ENCODE data around the gene JDP2.
A peak's percentile ranks its signal among the peaks of the same experiment; 100 is the strongest.

The JDP2 gene

GRCh38 chr14:75452324-75452723, 24.5 kb downstream of the JDP2 start:
- ChIA-PET POLR2A (no interaction called here), CTCF (interaction anchor here (0.7 to 16.8 kb wide), 5 partner anchors 11 to 146 kb away, joined by 3 to 227 read pairs (median 17); partner anchors contain the start of gene JDP2)
- no peak for DNase-seq
- no peak overlapping the region for H3K27ac ChIP-seq (ENCODE audit: insufficient read depth in 1 of 2, low read depth in 1 of 2, low read length in 2 of 2, poor library complexity in 1 of 2, severe bottlenecking in 2 of 2)
- H3K4me3 ChIP-seq (ENCODE audit: control insufficient read depth in 1 of 7, extremely low read depth in 1 of 7, insufficient read depth in 4 of 7, low read depth in 2 of 7, low read length in 6 of 7): no peak overlapping the region
- peaks cover 0 to 67% (median under 1%) of the 10 kb centered on the region in 4 experiments for H3K36me3 ChIP-seq (ENCODE audit: control insufficient read depth in 4 of 4, insufficient read depth in 4 of 4, low read length in 3 of 4)
- WGBS (ENCODE audit: insufficient coverage): 70% methylated on average over 4 of the region's 4 CpGs
- no peaks in the 10 kb centered on the region for H3K27me3 ChIP-seq (replicated peaks in 2 of 5; ENCODE audit: control insufficient read depth in 4 of 5, insufficient read depth in 5 of 5, low read length in 4 of 5)
- H3K9me3 ChIP-seq (ENCODE audit: control extremely low read depth in 1 of 5, control insufficient read depth in 4 of 5, insufficient read depth in 2 of 5, low read depth in 1 of 5, low read length in 4 of 5): no peaks in the 10 kb centered on the region
- H3K4me1 ChIP-seq (ENCODE audit: control extremely low read depth in 1 of 4, control insufficient read depth in 4 of 4, insufficient read depth in 4 of 4, low read length in 3 of 4): peaks cover 3 to 77% (median 47%) of the 10 kb centered on the region in 4 experiments

- no peak for DNase-seq
- POLR2A ChIA-PET: interaction anchor here (0.8 to 1.2 kb wide), 2 partner anchors 14 to 23 kb away, joined by 3 to 4 read pairs; no protein-coding TSS in a partner anchor
- H3K27me3 ChIP-seq (replicated peaks in 2 of 5; ENCODE audit: control insufficient read depth in 4 of 5, insufficient read depth in 5 of 5, low read length in 4 of 5): no peaks in the 10 kb centered on the region
- H3K27ac ChIP-seq (ENCODE audit: insufficient read depth in 1 of 2, low read depth in 1 of 2, low read length in 2 of 2, poor library complexity in 1 of 2, severe bottlenecking in 2 of 2): no peak overlapping the region
- CTCF ChIA-PET: interaction anchor here (0.6 to 16.8 kb wide), 22 partner anchors 9 to 324 kb away, joined by 3 to 227 read pairs (median 4); partner anchors contain the start of gene JDP2
- peaks cover 4 to 84% (median 55%) of the 10 kb centered on the region in 4 experiments for H3K4me1 ChIP-seq (ENCODE audit: control extremely low read depth in 1 of 4, control insufficient read depth in 4 of 4, insufficient read depth in 4 of 4, low read length in 3 of 4)
- no peaks in the 10 kb centered on the region for H3K9me3 ChIP-seq (ENCODE audit: control extremely low read depth in 1 of 5, control insufficient read depth in 4 of 5, insufficient read depth in 2 of 5, low read depth in 1 of 5, low read length in 4 of 5)
- H3K36me3 ChIP-seq (ENCODE audit: control insufficient read depth in 4 of 4, insufficient read depth in 4 of 4, low read length in 3 of 4): peaks cover 0 to 67% (median under 1%) of the 10 kb centered on the region in 4 experiments
- no peak overlapping the region for H3K4me3 ChIP-seq (ENCODE audit: control insufficient read depth in 1 of 7, extremely low read depth in 1 of 7, insufficient read depth in 4 of 7, low read depth in 2 of 7, low read length in 6 of 7)
- WGBS (ENCODE audit: insufficient coverage): 93% methylated on average over 10 of the region's 14 CpGs
Observed at GRCh38 chr14:75452900-75453816, 25.3 kb downstream of the JDP2 start.

GRCh38 chr14:75453817-75454434, 26.1 kb downstream of the JDP2 start:
- CTCF ChIA-PET: interaction anchor here (0.6 to 16.8 kb wide), 20 partner anchors 8 to 324 kb away, joined by 3 to 227 read pairs (median 4); partner anchors contain the start of gene JDP2
- no peaks in the 10 kb centered on the region for H3K27me3 ChIP-seq (replicated peaks in 2 of 5; ENCODE audit: control insufficient read depth in 4 of 5, insufficient read depth in 5 of 5, low read length in 4 of 5)
- DNase-seq: peak; percentile 57 to 86 (median 80)
- 49% methylated on average over 8 of the region's 14 CpGs for WGBS (ENCODE audit: insufficient coverage)
- POLR2A ChIA-PET: interaction anchor here (0.8 to 1.2 kb wide), 2 partner anchors 13 to 24 kb away, joined by 3 to 4 read pairs; no protein-coding TSS in a partner anchor
- no peaks in the 10 kb centered on the region for H3K9me3 ChIP-seq (ENCODE audit: control extremely low read depth in 1 of 5, control insufficient read depth in 4 of 5, insufficient read depth in 2 of 5, low read depth in 1 of 5, low read length in 4 of 5)
- H3K4me3 ChIP-seq (ENCODE audit: control insufficient read depth in 1 of 7, extremely low read depth in 1 of 7, insufficient read depth in 4 of 7, low read depth in 2 of 7, low read length in 6 of 7): no peak overlapping the region
- peaks cover 0 to 59% (median under 1%) of the 10 kb centered on the region in 4 experiments for H3K36me3 ChIP-seq (ENCODE audit: control insufficient read depth in 4 of 4, insufficient read depth in 4 of 4, low read length in 3 of 4)
- peaks cover 10 to 88% (median 63%) of the 10 kb centered on the region in 4 experiments for H3K4me1 ChIP-seq (ENCODE audit: control extremely low read depth in 1 of 4, control insufficient read depth in 4 of 4, insufficient read depth in 4 of 4, low read length in 3 of 4)
- H3K27ac ChIP-seq (ENCODE audit: insufficient read depth in 1 of 2, low read depth in 1 of 2, low read length in 2 of 2, poor library complexity in 1 of 2, severe bottlenecking in 2 of 2): no peak overlapping the region

- WGBS (ENCODE audit: insufficient coverage): 76% methylated on average over 10 of the region's 12 CpGs
- H3K27ac ChIP-seq (ENCODE audit: insufficient read depth in 1 of 2, low read depth in 1 of 2, low read length in 2 of 2, poor library complexity in 1 of 2, severe bottlenecking in 2 of 2): no peak overlapping the region
- CTCF ChIA-PET: interaction anchor here (0.8 to 16.8 kb wide), 7 partner anchors 13 to 149 kb away, joined by 3 to 227 read pairs (median 7); partner anchors contain the start of gene JDP2
- POLR2A ChIA-PET: no interaction called here
- H3K27me3 ChIP-seq (replicated peaks in 2 of 5; ENCODE audit: control insufficient read depth in 4 of 5, insufficient read depth in 5 of 5, low read length in 4 of 5): no peaks in the 10 kb centered on the region
- H3K36me3 ChIP-seq (ENCODE audit: control insufficient read depth in 4 of 4, insufficient read depth in 4 of 4, low read length in 3 of 4): peaks cover 0 to 59% (median under 1%) of the 10 kb centered on the region in 4 experiments
- peaks cover 7 to 88% (median 70%) of the 10 kb centered on the region in 4 experiments for H3K4me1 ChIP-seq (ENCODE audit: control extremely low read depth in 1 of 4, control insufficient read depth in 4 of 4, insufficient read depth in 4 of 4, low read length in 3 of 4)
- DNase-seq: peak in 2 of 3 donors; percentile 39 to 44
- no peak overlapping the region for H3K4me3 ChIP-seq (ENCODE audit: control insufficient read depth in 1 of 7, extremely low read depth in 1 of 7, insufficient read depth in 4 of 7, low read depth in 2 of 7, low read length in 6 of 7)
- H3K9me3 ChIP-seq (ENCODE audit: control extremely low read depth in 1 of 5, control insufficient read depth in 4 of 5, insufficient read depth in 2 of 5, low read depth in 1 of 5, low read length in 4 of 5): no peaks in the 10 kb centered on the region
Observed at GRCh38 chr14:75454963-75455546, 27.2 kb downstream of the JDP2 start.

DNA sequence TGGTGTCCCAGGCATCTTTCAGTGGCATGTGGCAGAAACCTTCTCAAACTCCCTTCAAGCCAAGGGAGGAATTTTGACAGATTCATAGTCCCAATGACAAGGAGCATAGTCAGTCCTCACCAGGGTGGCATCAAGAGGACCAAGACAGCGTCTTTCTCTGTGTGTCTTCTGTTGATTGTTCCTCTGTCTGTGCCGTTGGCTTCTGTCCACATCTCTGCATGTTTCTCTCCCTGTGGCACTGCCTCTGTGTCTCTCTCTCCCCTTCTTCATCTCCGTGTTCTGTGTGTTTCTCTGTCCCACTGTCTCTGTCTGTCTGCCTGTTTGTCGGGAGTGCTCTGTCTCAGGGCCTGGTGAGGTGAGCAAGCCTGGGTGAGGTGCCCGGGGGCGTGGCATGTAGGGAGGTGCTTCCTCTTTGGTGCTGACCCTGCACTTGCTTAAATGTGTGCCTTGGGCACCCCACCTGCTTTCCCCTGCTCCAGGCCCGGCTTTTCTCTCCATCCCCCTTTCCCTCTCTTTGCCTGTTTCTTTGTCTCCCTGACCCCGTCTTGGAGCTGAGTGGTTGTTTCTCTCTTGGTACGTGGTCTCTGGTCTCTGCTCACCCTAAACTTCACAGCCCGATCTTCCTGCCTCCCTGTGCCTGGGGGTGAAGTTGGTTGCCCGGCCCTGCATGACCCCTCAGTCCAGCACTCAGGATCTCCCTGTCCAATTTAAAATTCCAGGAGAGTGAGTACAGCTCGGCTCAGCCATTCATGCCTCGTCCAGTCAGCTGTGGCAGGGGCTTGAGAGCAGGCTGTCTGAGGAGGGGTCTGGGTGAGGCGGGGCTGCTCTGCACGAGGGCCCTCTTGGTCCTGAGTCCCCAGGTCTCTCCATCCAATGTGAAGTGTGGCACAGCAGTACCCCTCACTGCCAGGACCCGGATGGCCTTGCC, 28.5 kb downstream of the JDP2 start:
- DNase-seq: peak in 1 of 3 donors; percentile 20
- 94% methylated on average over 10 of the region's 16 CpGs for WGBS (ENCODE audit: insufficient coverage)
- CTCF ChIA-PET: interaction anchor here (0.7 to 16.8 kb wide), 8 partner anchors 9 to 152 kb away, joined by 3 to 227 read pairs (median 6); partner anchors contain the start of gene JDP2

DNA sequence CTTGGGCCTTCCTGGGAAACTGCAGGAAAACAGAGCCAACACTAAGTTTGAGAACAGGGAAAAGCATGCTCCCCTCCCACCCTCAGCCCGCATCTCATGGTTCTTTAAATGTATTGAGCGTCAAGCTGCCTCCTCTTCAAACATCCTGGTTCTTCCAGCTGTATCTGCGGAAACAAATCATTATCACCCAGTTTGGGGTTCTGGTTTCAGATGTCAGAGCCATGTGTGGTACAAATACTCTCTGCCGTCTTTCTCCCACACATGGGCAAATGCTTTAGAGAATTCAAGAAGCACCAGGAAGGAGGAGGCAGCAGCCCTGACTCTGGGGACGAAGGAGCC, 29.1 kb downstream of the JDP2 start:
- no peak for DNase-seq
- CTCF ChIA-PET: interaction anchor here (0.7 to 1.5 kb wide), 4 partner anchors 9 to 153 kb away, joined by 3 to 6 read pairs (median 4); no protein-coding TSS in a partner anchor
- Histone ChIP-seq H3K36me3 (ENCODE audit: control insufficient read depth in 4 of 4, insufficient read depth in 4 of 4, low read length in 3 of 4) (peaks cover 0 to 60% (median 4%) of the 10 kb centered on the region in 4 experiments), H3K4me3 (ENCODE audit: control insufficient read depth in 1 of 7, extremely low read depth in 1 of 7, insufficient read depth in 4 of 7, low read depth in 2 of 7, low read length in 6 of 7) (no peak overlapping the region), H3K4me1 (ENCODE audit: control extremely low read depth in 1 of 4, control insufficient read depth in 4 of 4, insufficient read depth in 4 of 4, low read length in 3 of 4) (peaks cover 7 to 80% (median 65%) of the 10 kb centered on the region in 4 experiments), H3K27me3 (replicated peaks in 2 of 5; ENCODE audit: control insufficient read depth in 4 of 5, insufficient read depth in 5 of 5, low read length in 4 of 5) (no peaks in the 10 kb centered on the region), H3K9me3 (ENCODE audit: control extremely low read depth in 1 of 5, control insufficient read depth in 4 of 5, insufficient read depth in 2 of 5, low read depth in 1 of 5, low read length in 4 of 5) (no peaks in the 10 kb centered on the region), H3K27ac (ENCODE audit: insufficient read depth in 1 of 2, low read depth in 1 of 2, low read length in 2 of 2, poor library complexity in 1 of 2, severe bottlenecking in 2 of 2) (no peak overlapping the region)
- POLR2A ChIA-PET: no interaction called here
- 93% methylated on average over 5 of the region's 5 CpGs for WGBS (ENCODE audit: insufficient coverage)

More for the DNA sequence above, 28.5 kb downstream of the JDP2 start:
- peaks cover 7 to 80% (median 64%) of the 10 kb centered on the region in 4 experiments for H3K4me1 ChIP-seq (ENCODE audit: control extremely low read depth in 1 of 4, control insufficient read depth in 4 of 4, insufficient read depth in 4 of 4, low read length in 3 of 4)
- H3K27ac ChIP-seq (ENCODE audit: insufficient read depth in 1 of 2, low read depth in 1 of 2, low read length in 2 of 2, poor library complexity in 1 of 2, severe bottlenecking in 2 of 2): no peak overlapping the region
- H3K4me3 ChIP-seq (ENCODE audit: control insufficient read depth in 1 of 7, extremely low read depth in 1 of 7, insufficient read depth in 4 of 7, low read depth in 2 of 7, low read length in 6 of 7): no peak overlapping the region
- H3K9me3 ChIP-seq (ENCODE audit: control extremely low read depth in 1 of 5, control insufficient read depth in 4 of 5, insufficient read depth in 2 of 5, low read depth in 1 of 5, low read length in 4 of 5): no peaks in the 10 kb centered on the region
- peaks cover 0 to 58% (median 2%) of the 10 kb centered on the region in 4 experiments for H3K36me3 ChIP-seq (ENCODE audit: control insufficient read depth in 4 of 4, insufficient read depth in 4 of 4, low read length in 3 of 4)
- H3K27me3 ChIP-seq (replicated peaks in 2 of 5; ENCODE audit: control insufficient read depth in 4 of 5, insufficient read depth in 5 of 5, low read length in 4 of 5): no peaks in the 10 kb centered on the region
- POLR2A ChIA-PET: no interaction called here
